Measurements from ENCODE around the gene PAQR3. TPM values are rescaled to one million over a fixed set of nuclear protein-coding genes. Genes with fewer than 3 reads are reported as not detected.

The PAQR3 gene
- total and polyA plus RNA-seq, 9 of the 15 experiments (the other 6 are each of a cell fraction or from before 2014, with no cell fraction given) = 10.7 to 77.1 (median 31.6) TPM

DNA sequence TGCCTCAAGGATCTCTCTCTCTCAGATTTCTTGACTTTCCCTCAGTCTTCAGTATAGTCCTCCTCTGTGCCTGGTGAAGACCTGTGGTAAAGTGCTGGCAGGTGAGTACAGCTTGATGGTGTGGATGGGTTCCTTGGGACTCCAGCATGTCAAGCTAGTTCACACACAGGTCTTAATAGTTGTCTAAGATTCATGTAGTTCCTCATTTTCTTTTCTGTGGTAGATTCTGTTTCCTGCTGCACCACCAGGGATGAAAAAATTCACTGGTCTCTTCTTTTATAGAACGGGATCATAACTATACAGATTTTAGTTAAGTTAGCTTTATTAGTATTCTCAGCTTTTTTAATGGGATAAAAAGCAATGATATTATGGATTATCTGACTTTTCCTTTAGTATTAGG lies 32.5 kb upstream of the PAQR3 start:
- Histone ChIP-seq H3K27me3 (ENCODE audit: control insufficient read depth in 2 of 2, insufficient read depth in 2 of 2, low read length in 2 of 2) (peaks cover 0 to 2% of the 10 kb centered on the region in 2 experiments; a peak in 1 of 5 replicates), H4K20me1 (replicated peaks; ENCODE audit: control insufficient read depth, insufficient read depth, low read length) (no peaks in the 10 kb centered on the region), H3K36me3 (ENCODE audit: control insufficient read depth, insufficient read depth, low read length) (no peaks in the 10 kb centered on the region), H3K27ac (ENCODE audit: extremely low read depth, low read depth, low read length) (no peak overlapping the region), H3K9ac (ENCODE audit: insufficient read depth in 1 of 2, low read depth in 2 of 2, low read length in 2 of 2) (no peak overlapping the region), H2AFZ (ENCODE audit: low read depth, low read length) (no peak overlapping the region), H3K4me2 (ENCODE audit: insufficient read depth, low read length) (no peak overlapping the region), H3K9me1 (ENCODE audit: control insufficient read depth, insufficient read depth, low read length) (no peaks in the 10 kb centered on the region), H3K4me3 (no peak overlapping the region), H3K9me3 (replicated peaks; ENCODE audit: control insufficient read depth, insufficient read depth, low read depth, low read length) (no peaks in the 10 kb centered on the region), H3K4me1 (replicated peaks in 1 of 2; ENCODE audit: control insufficient read depth in 2 of 2, insufficient read depth in 2 of 2, low read length in 2 of 2) (no peaks in the 10 kb centered on the region), H3K79me2 (ENCODE audit: control insufficient read depth, insufficient read depth, low read length) (no peaks in the 10 kb centered on the region)
- WGBS (ENCODE audit: insufficient coverage, low coverage, missing lambda C conversion rate) = 0% methylated on average over 1 of the region's 1 CpG
- no peak for DNase-seq (ENCODE audit: extremely low read depth in 1 of 4, low spot score in 3 of 4)
- ATAC-seq = no peak
- intact Hi-C loops (cut with micrococcal nuclease) (no loop called here), in situ Hi-C loops (cut with MboI) (no loop called here)
- no peak for FAIRE-seq
- POLR2A ChIA-PET = no interaction called here
- CTCF ChIA-PET (ENCODE audit: low intra/inter-chr PET ratio) = no interaction called here
- BruUV-seq (replicated peaks) = no TSS peak
- TF ChIP-seq, protein P1, sequence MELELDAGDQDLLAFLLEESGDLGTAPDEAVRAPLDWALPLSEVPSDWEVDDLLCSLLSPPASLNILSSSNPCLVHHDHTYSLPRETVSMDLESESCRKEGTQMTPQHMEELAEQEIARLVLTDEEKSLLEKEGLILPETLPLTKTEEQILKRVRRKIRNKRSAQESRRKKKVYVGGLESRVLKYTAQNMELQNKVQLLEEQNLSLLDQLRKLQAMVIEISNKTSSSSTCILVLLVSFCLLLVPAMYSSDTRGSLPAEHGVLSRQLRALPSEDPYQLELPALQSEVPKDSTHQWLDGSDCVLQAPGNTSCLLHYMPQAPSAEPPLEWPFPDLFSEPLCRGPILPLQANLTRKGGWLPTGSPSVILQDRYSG (tag; conservative IDR thresholded peaks at IDR 0.05; ENCODE audit: low read depth) = no peak
- TF ChIP-seq CHD2 (IDR thresholded peaks at IDR 0.05; ENCODE audit: low read depth, low read length) = no peak
- TF ChIP-seq, protein P2, sequence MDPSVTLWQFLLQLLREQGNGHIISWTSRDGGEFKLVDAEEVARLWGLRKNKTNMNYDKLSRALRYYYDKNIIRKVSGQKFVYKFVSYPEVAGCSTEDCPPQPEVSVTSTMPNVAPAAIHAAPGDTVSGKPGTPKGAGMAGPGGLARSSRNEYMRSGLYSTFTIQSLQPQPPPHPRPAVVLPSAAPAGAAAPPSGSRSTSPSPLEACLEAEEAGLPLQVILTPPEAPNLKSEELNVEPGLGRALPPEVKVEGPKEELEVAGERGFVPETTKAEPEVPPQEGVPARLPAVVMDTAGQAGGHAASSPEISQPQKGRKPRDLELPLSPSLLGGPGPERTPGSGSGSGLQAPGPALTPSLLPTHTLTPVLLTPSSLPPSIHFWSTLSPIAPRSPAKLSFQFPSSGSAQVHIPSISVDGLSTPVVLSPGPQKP (CRISPR knock-in tag; IDR thresholded peaks at IDR 0.05) = no peak
- TF ChIP-seq ZNF354B (CRISPR knock-in tag; IDR thresholded peaks at IDR 0.05) = no peak
- TF ChIP-seq ZBTB17 (CRISPR knock-in tag; IDR thresholded peaks at IDR 0.05) = no peak
- TF ChIP-seq SUPT5H (IDR thresholded peaks at IDR 0.05) = no peak

Data from K562 (cell line).